GM19351 (cell line): ENCODE data around the gene FBXO42.
A peak's percentile ranks its signal among the peaks of the same experiment; 100 is the strongest.
"Not testable (repeated sequence)": the region's sequence is repeated elsewhere in the genome, so short reads cannot be mapped to it uniquely, and the experiment has no call there.

Experiments used
- ATAC-seq: cut with Tn5 transposase; IDR thresholded peaks from one replicate; pipeline ENCODE4 v1.9.1; 2021; ENCODE audit warnings: mild to moderate bottlenecking, moderate library complexity; ENCODE audit not compliant: unreplicated experiment

FBXO42 gene

GRCh38 chr1:16266411-16267118 is 85.7 kb downstream of the FBXO42 start:
- ATAC-seq: no peak

GRCh38 chr1:16262067-16262466 is 90.2 kb downstream of the FBXO42 start:
- no peak for ATAC-seq

DNA sequence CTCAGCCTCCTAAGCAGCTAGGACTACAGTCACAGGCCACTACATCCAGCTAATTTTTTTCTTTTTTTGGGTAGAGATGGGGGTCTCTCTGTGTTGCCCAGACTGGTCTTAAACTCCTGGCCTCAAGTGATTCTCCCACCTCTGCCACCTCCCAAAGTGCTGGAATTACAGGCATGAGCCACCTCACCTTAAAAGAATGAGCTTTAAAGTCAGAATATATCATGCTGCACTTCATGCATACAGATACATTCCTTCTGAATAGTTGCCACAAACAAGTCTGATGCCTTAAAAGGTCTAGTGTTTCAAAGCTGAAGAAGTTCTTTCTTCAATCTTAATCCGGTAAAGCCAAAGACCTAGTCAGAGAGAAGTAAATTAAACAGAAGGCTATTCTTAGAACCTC is 91.5 kb downstream of the FBXO42 start:
- no peak for ATAC-seq

GRCh38 chr1:16258591-16259135 is 93.6 kb downstream of the FBXO42 start:
- no peak for ATAC-seq

GRCh38 chr1:16257968-16258367 is 94.3 kb downstream of the FBXO42 start:
- no peak for ATAC-seq

DNA sequence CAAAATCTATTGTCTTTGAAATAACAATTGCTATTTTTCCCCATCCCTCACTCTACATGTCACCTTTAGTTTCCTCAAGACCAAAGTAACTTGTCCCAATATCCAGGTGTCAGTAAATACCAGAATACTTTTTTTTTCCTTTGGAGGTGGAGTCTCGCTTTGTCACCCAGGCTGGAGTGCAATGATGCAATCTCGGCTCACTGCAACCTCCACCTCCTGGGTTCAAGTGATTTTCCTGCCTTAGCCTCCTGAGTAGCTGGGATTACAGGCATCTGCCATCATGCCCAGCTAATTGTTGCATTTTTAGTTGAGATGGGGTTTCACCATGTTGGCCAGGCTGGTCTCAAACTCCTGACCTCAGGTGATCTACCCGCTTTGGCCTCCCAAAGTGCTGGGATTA is 94.7 kb downstream of the FBXO42 start:
- not testable (repeated sequence) for ATAC-seq

GRCh38 chr1:16256478-16256877 is 95.8 kb downstream of the FBXO42 start:
- ATAC-seq: no peak

DNA sequence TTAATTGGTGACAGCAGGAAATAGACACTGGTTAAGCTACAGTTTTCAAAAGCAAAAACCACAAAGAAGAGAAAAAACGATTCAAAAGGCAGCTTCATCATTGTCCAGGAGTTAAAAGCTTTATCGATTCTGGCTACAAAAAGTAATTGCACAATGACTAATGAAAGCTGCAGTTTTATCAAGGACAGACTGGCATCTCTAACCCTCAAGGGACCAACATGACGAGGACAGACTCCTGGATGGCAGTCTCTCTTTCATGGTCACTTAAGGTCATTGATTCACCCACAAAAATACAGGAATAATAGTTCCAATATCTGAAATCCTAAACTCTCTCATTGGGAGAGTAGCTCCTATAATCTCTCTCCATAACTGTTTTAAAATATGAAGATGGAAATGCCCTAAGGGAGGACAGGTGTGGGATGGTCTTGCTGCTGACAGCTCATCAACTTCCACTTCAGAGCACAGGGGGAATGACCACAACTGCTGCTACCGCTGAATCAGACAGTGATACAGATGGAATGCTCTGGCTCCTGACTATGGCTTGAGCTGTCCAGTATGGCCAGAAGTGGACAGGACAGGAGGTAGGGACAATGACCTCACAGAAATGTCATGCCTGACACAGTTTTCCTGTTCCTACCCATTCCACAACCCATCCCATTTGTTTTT is 97.9 kb downstream of the FBXO42 start:
- no peak for ATAC-seq

DNA sequence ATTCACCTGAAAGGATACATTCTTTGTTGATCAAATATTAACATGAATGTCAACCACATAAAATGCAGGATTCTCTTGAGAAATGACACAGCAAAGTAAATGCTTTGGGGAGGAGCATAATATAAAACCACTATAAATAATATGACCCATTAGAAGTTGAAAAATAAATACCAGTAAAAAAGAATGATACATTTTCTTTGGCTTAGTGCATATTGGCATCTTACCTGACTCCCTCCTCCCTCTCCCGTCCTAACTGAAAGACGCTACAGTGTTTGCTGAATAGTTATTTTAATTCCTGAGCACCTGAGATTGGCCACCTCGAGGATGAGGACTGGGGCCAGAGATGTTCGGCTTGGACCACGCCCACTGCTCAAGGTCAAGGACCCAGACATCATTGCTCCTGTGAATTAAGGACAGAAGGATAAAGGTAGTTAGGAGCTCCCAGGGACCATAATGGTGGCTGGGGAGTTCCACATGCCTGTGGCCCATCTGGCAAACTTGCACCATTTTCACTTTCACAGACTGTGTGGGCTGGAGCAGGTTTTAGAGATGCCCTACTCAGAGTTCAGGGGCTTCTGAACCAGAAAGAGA is 98.9 kb downstream of the FBXO42 start:
- no peak for ATAC-seq

- no peak for ATAC-seq
These were observed 99.4 kb downstream of the FBXO42 start for GRCh38 chr1:16252912-16253311.

GRCh38 chr1:16251381-16251780 is 100.9 kb downstream of the FBXO42 start:
- no peak for ATAC-seq

DNA sequence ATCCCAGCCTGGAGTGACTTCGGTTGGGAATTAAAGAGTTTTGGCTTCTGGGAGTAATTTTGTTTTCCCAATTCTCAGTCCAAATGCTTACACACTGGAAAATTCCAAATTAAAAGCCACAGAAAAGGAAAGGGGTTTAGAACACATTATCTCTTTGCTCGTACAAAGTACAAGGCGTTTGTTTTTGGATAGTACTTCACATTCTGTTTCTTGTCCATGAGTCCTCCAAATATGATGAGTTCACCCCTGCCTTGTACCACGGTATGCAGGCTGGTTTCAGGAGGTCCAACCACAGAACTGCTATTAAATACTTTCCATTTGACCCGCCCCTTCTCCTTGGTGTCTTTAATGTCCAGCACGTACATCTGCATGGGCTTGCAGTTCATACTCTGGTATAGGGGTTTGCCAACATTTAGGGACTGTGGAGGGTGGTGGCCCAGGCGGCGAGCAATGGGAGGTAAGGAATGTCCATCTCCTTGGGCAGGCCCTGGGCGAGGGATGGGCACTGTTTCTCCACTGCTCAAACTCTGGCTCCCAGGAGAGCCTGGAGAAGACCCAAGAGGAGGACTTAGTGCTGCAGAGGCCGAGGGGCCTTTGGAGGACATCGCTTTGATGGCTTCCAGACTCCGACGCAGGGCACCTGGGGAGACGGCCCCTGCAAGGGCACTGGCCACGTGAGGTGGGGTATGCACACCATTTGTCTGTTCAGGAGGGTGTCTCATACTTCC is 101.6 kb downstream of the FBXO42 start:
- ATAC-seq: no peak

- ATAC-seq: no peak
These were observed 102.6 kb downstream of the FBXO42 start for GRCh38 chr1:16249596-16250241.

DNA sequence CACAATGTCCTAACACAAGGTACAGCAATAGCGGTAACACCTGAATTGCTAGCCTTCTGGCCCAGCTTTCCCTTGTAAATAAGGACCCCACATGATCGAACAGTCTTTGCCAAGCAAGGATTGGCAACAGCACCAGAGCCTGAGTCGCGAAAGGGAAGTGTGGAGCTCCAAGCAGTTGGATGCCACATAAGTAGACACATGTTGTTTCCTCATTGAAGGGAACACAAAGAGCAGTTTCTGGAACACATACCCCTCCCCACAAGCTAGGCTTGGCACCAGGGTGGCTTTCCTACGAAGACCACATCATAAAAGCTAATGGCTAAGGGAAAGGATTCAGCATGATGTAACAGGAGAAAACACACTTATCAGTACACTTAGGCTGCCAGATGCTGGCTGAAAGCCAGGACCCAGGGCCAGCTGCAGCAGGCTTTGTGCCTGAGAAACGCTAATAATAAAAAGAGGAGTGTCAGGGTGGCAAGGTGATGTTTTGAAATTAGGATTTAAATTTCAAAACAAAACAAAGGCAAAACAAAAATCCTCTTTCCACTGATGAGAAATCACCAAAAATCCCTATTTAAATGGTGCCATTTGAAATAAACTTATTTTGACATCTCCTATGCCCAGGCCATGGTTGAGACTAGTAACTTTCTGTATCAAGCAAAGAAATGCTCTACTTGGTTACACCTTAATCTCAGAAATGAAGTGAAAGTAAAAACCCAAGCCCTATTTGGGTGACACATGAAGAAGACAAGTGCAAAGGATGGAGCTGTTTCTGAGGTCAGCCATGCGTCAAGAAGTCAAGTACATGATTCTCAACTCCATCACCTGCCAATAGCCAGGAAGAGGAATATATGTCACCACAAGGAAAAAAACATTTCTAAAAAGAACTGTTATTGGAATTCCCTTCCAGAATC is 103.4 kb downstream of the FBXO42 start:
- peak; percentile 63 for ATAC-seq

DNA sequence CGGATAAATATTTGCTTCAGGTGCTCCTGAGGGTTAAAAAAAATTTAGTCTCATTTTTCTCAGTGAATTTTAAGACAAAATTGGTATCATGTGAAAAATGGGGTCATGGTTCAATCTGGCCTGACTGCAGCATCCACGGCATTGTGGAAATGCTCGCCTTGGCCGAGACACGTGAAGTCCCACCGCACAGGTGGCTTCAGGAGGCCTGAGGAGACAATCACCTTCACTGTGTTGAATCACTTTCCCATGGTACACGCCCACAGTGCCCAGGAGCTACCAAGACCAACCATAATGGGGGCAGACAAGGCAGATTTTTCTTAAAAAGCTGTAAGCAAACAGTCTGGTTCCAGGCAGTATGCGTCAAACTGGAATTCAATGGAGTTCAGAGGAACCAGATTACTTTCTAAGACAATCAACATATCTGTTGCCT is 104.3 kb downstream of the FBXO42 start:
- no peak for ATAC-seq

GRCh38 chr1:16247441-16247840 is 104.8 kb downstream of the FBXO42 start:
- no peak for ATAC-seq

- no peak for ATAC-seq
These were observed 105.3 kb downstream of the FBXO42 start for GRCh38 chr1:16246961-16247360.

DNA sequence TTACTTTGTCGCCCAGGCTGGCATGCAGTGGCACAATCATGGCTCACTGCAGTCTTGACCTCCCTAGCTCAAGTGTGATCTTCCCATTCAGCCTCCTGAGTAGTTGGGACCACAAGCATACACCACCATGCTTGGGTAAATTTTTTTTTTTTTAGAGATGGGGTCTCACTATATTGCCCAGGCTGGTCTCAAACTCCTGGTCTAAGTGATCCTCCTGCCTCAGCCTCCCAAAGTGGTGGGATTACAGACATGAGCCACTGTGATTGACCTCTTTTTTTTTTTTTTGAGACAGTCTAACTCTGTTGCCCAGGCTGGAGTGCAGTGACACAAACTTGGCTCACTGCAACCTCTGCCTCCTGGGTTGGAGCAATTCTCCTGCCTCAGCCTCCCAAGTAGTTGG is 106.0 kb downstream of the FBXO42 start:
- ATAC-seq: not testable (repeated sequence)

DNA sequence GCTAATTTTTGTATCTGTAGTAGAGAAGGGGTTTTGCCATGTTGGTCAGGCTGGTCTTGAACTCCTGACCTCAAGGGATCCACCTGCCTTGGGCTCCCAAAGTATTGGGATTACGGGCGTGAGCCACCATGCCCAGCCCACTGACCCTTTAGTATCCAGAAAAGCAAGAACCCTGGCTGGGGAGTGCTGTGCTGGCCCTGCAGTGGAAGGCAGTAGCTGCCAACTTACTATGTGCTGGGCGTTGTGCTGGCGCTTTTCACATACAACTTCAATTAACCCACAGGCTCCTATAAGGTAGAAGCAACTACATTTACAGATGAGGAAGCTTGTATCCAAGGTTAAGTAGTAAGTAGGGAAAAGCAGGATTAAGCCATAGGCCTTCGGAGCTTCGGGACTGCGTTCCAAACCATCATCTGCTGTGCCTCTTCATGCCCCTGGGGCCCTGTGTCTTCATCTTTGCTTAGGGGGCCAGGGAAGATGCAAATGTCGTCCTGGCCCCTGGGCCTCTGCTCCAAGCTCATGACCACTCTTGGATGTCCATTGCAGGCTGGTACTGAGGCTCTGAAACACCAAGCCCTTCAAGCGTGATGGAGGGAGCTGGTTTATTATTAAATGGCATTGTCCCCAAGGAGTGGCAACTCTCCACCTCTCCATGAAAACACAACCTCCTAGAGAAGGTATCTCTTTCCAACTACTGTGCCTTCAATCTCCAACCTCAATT is 106.6 kb downstream of the FBXO42 start:
- ATAC-seq: no peak
